HUES48 (cell line): ENCODE results near the gene EFNA2.

Experiments used
- H3K27ac ChIP-seq: one replicate; pipeline ENCODE4 v1.7.0; 2013; ENCODE audit warnings: low read depth, low read length, inconsistent platforms
- H3K27me3 ChIP-seq: 2 replicates; pipeline ENCODE4 v1.6.1; 2013; ENCODE audit warnings: mild to moderate bottlenecking, low read length; ENCODE audit not compliant: control insufficient read depth, insufficient read depth
- H3K36me3 ChIP-seq: 2 replicates; pipeline ENCODE4 v1.6.1; 2013; ENCODE audit warnings: low read length; ENCODE audit not compliant: control insufficient read depth, insufficient read depth
- H3K4me1 ChIP-seq: 2 replicates; pipeline ENCODE4 v1.6.1; 2013; ENCODE audit warnings: mild to moderate bottlenecking, low read length; ENCODE audit not compliant: control insufficient read depth, insufficient read depth
- H3K4me3 ChIP-seq: 2 replicates; pipeline ENCODE4 v1.5.1; 2013; ENCODE audit warnings: mild to moderate bottlenecking, low read depth, low read length
- H3K9ac ChIP-seq: 2 replicates; pipeline ENCODE4 v1.6.1; 2013; ENCODE audit warnings: mild to moderate bottlenecking, low read depth, low read length, moderate library complexity
- H3K9me3 ChIP-seq: 2 replicates; pipeline ENCODE4 v1.6.1; 2013; ENCODE audit warnings: low read length; ENCODE audit not compliant: control insufficient read depth, insufficient read depth

The EFNA2 gene

GRCh38 chr19:1289686-1290025, 4.0 kb downstream of the EFNA2 start:
- H3K4me3 ChIP-seq, result no peak overlapping the region
- H3K9ac ChIP-seq, result no peak overlapping the region
- H3K4me1 ChIP-seq, result no peaks in the 10 kb centered on the region
- H3K27ac ChIP-seq, result no peak overlapping the region
- no peaks in the 10 kb centered on the region for H3K9me3 ChIP-seq
- H3K27me3 ChIP-seq, result peaks cover under 1% of the 10 kb centered on the region
- no peaks in the 10 kb centered on the region for H3K36me3 ChIP-seq

GRCh38 chr19:1290196-1290702, 4.6 kb downstream of the EFNA2 start:
- Histone ChIP-seq H3K4me1 (no peaks in the 10 kb centered on the region), H3K36me3 (no peaks in the 10 kb centered on the region), H3K27me3 (peaks cover 4% of the 10 kb centered on the region), H3K27ac (no peak overlapping the region), H3K4me3 (no peak overlapping the region), H3K9me3 (no peaks in the 10 kb centered on the region), H3K9ac (no peak overlapping the region)

GRCh38 chr19:1290703-1291651, 5.3 kb downstream of the EFNA2 start:
- no peaks in the 10 kb centered on the region; the same call in 1 of the 2 replicates for H3K4me1 ChIP-seq
- H3K36me3 ChIP-seq, result no peaks in the 10 kb centered on the region
- no peak overlapping the region for H3K9ac ChIP-seq
- H3K27ac ChIP-seq, result no peak overlapping the region
- H3K27me3 ChIP-seq, result peaks cover 4% of the 10 kb centered on the region; the same call in 1 of the 2 replicates
- no peaks in the 10 kb centered on the region for H3K9me3 ChIP-seq
- H3K4me3 ChIP-seq, result no peak overlapping the region

- H3K4me3 ChIP-seq, result no peak overlapping the region
- H3K36me3 ChIP-seq, result no peaks in the 10 kb centered on the region
- no peaks in the 10 kb centered on the region for H3K9me3 ChIP-seq
- peaks cover 4% of the 10 kb centered on the region; the same call in 1 of the 2 replicates for H3K27me3 ChIP-seq
- no peaks in the 10 kb centered on the region; the same call in 1 of the 2 replicates for H3K4me1 ChIP-seq
- no peak overlapping the region for H3K27ac ChIP-seq
- H3K9ac ChIP-seq, result no peak overlapping the region
These were observed 6.2 kb downstream of the EFNA2 start for GRCh38 chr19:1291761-1292418.

- H3K4me3 ChIP-seq, result no peak overlapping the region
- no peak overlapping the region for H3K9ac ChIP-seq
- no peaks in the 10 kb centered on the region for H3K9me3 ChIP-seq
- H3K4me1 ChIP-seq, result no peaks in the 10 kb centered on the region; the same call in 1 of the 2 replicates
- no peak overlapping the region for H3K27ac ChIP-seq
- H3K27me3 ChIP-seq, result peaks cover 4% of the 10 kb centered on the region; the same call in 1 of the 2 replicates
- H3K36me3 ChIP-seq, result no peaks in the 10 kb centered on the region
These were observed 6.9 kb downstream of the EFNA2 start for GRCh38 chr19:1292419-1293151.

DNA sequence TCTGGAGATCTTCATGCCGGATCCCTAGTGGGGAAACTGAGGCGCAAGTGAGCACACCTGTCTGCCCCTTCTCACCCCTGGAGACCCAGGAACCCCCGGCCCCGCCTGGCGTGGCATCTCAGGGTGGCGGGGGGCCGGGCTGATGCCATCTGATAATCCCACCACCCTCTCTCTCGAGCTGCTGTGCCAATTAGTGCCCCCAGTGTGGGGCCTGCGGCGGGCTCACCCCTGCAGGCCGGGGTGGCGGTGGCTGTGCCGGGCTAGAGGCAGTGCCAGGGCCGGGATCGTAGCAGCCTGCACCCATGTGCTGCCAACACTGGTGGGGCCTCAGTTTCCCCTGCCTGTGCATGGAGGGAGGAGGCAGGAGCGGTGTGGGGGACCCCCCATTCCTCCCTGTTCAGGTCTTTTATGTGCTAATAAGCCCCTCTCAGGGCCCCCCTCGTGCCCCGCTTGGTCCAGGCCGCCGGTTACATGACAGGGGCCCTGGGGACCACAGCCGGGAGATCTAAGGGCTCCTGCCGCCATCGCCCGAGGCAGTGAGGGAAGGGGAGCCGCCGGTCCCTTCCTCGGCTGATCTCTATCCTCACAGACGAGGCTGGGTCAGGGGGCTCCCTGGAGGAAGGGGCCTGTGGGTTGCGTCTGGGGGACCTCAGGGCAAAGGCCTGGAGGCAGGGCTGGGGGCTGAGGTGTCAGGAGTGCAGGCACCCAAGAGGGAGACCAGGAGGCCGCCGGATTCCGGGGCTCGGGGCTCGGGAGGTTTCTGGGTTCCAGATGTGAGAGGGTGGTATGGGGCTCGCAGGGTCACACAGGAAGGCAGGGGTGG, 8.3 kb downstream of the EFNA2 start:
- Histone ChIP-seq H3K36me3 (no peaks in the 10 kb centered on the region), H3K4me1 (no peaks in the 10 kb centered on the region; the same call in 1 of the 2 replicates), H3K27me3 (peaks cover 4% of the 10 kb centered on the region; the same call in 1 of the 2 replicates), H3K4me3 (no peak overlapping the region), H3K27ac (no peak overlapping the region), H3K9me3 (no peaks in the 10 kb centered on the region), H3K9ac (no peak overlapping the region)

GRCh38 chr19:1294688-1295087, 9.0 kb downstream of the EFNA2 start:
- no peaks in the 10 kb centered on the region for H3K36me3 ChIP-seq
- no peak overlapping the region for H3K9ac ChIP-seq
- no peaks in the 10 kb centered on the region for H3K9me3 ChIP-seq
- H3K4me1 ChIP-seq, result no peaks in the 10 kb centered on the region; the same call in 1 of the 2 replicates
- H3K4me3 ChIP-seq, result no peak overlapping the region
- H3K27ac ChIP-seq, result no peak overlapping the region
- peaks cover 4% of the 10 kb centered on the region; the same call in 1 of the 2 replicates for H3K27me3 ChIP-seq

DNA sequence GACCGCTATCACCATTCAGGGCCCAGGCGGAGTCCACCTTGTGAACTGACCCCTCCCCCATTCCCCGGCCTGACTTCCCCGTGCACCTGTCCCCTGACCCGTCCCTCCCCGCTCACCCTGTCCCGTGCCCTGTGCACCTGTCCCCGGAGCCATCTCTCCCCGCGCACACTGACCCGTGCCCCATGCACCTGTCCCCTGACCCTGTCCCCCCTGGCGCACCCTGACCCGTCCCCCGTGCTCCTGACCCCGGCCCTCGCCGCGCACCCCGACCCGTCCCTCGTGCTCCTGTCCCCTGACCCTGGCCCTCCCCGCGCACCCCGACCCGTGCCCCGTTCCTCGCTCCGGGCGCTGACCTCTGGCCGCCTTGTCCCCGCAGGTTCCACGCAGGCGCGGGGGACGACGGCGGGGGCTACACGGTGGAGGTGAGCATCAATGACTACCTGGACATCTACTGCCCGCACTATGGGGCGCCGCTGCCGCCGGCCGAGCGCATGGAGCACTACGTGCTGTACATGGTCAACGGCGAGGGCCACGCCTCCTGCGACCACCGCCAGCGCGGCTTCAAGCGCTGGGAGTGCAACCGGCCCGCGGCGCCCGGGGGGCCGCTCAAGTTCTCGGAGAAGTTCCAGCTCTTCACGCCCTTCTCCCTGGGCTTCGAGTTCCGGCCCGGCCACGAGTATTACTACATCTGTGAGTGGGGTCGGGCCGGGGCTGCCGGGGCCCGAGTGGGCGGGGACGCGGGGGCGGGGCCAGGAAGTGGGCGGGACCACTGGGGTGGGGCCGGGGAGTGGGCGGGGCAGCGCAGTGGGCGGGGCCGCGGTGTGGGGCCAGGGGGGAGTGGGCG, 9.7 kb downstream of the EFNA2 start:
- Histone ChIP-seq H3K27me3 (peaks cover 4% of the 10 kb centered on the region; the same call in 1 of the 2 replicates), H3K4me1 (no peaks in the 10 kb centered on the region; the same call in 1 of the 2 replicates), H3K36me3 (no peaks in the 10 kb centered on the region), H3K9ac (no peak overlapping the region), H3K9me3 (no peaks in the 10 kb centered on the region), H3K27ac (no peak overlapping the region), H3K4me3 (peak overlapping the region; percentile 56; the same call in 1 of the 2 replicates)

DNA sequence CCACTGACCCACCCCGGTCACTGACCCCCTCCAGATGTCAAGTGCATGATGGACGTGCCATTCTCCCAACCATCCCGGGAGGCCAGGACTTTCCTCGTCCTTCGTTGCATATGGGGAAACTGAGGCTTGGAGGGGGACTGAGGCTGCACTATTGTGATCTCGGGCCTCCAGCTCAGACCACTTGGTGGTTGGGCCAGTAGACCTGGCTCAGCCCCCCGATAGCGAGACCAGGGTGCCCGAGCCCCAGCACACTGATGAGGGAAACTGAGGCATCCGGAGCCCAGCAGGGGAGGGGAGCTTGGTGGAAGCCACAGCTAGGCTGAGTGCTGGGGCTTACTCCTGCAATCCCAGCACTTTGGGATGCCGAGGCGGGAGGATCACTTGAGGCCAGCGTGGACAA, 10.4 kb downstream of the EFNA2 start:
- Histone ChIP-seq H3K9me3 (no peaks in the 10 kb centered on the region), H3K27ac (no peak overlapping the region), H3K27me3 (peaks cover 4% of the 10 kb centered on the region; the same call in 1 of the 2 replicates), H3K4me1 (no peaks in the 10 kb centered on the region; the same call in 1 of the 2 replicates), H3K4me3 (no peak overlapping the region), H3K36me3 (no peaks in the 10 kb centered on the region), H3K9ac (no peak overlapping the region)
